COLO829 (cell line): ENCODE results near the gene DCAF4.
A peak's percentile ranks its signal among the peaks of the same experiment; 100 is the strongest.

Source experiments
- DNase-seq: peaks from one replicate; pipeline ENCODE4 v3.0.0; 2012; ENCODE audit warnings: low spot score

DCAF4 gene

DNA sequence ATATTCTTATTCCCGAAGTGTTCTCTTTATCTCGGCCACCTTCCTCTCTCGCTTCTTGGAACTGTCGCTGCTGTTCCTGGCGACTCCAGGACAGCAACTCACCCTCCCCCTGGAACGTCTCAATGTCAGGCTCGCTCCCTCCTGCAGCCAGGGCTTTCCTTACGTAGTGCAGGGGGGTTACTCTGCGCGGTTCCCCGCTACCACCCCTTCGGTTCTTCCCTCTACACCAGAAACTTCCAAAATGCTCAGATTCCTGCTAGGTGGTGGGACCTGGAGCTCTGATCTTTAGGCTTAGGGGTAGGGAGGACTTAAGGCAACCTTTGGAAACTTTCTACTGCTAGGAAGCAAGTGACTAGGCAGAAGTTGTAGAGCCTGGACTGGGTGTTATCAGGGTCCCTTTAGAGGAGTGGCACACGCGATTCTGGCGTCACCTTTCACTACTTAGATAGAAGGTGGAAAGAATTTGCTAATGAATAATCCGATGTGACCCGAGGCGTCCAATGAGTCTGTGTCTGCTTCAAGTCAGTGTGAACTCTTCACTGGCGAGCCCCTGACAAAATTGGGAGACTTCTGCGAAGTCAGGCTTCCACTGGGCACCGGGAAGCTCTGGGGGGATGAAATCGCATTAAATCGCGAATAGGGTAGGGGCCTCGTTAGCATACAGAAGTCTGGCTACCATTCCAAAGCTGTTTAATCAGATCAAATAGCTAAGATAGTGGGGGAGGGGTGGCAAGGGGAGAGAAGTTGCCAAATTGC lies 31.5 kb upstream of the DCAF4 start:
- DNase-seq = no peak

DNA sequence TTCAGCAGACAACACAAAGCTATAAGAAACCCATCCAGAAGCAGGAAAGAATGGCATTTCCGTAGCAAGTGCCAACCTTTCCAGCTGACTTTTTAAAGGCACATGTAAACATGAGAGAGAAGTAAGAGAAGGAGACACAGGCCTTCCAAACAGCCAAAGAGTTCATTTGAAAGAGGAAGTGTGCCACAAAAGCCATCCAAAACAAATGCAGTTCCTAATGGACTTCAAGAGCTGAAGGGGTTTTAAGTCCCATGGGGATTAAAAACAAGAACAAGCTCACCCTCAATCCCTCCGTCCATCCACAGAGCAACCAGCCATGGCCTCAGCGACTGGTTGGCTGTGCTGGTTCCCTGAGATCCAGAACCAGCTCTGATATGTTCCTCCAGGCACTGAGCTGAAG lies 27.8 kb upstream of the DCAF4 start:
- no peak for DNase-seq

DNA sequence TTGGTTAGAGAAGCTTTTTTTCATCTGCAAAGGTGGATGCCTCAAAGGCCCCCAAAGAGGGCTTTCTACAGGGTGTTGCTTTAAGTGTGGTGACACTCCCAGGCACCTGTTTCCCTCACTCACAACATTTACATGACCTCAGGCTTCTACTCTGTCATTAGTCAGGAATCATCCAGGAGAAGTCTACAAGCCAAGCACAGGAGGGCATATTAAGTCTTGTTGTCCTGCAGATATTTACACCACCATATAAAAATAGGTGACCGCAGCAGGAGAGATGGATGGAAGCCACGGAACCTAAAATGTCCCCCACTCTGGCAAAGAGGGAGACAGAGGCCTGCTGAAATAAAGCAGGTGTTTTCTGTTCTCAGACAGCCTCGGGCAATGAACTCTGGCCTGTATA lies 24.9 kb upstream of the DCAF4 start:
- no peak for DNase-seq

DNA sequence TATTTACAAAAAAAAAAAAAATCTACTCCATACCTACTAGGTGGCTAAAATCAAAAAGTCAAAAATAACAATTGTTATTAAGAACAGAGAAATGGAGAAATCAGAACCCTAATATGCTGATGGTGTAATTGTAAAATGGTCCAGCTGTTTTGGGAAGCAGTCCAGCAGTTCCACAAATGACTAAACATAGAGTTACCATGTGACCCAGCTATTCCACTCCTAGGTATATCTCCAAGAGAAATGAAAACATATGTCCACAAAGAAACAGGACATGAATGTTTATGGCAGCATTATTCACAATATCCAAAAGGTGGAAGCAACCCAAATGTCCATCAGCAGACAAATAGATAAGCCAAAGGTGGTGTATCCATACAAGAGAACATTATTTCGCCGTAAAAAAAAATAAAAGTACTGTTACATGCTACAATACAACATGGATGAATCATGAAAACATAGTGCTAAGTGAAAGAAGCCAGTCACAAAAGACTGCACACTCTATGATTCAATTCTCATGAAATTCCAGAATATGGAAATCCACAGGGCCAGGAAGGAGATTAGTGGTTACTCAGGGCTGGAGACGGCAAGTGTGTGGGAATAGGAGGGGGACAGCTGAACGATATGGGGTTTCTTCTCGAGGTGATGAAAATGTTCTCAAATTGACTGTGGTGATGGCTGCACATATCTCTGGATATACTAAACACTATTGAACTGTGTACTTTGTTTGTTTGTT lies 23.3 kb upstream of the DCAF4 start:
- DNase-seq = no peak

DNA sequence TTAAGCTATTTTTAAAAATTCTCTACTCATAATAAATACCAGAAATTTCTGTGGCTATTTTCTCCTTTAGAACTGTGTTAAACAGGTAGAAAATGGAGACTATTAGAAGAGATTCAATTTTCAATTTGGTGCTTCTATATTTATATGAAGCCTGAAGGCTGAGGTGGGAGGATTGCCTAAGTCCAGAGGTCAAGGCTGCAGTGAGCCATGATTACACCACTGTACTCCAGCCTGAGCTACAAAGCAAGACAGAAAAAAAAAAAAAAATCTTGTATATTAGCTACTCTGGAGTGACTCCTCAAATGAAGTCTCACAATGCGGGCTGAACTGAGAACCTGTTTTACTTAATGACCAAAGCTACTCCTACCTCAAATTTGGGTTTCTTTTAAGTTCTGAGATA lies 22.5 kb upstream of the DCAF4 start:
- DNase-seq = no peak

DNA sequence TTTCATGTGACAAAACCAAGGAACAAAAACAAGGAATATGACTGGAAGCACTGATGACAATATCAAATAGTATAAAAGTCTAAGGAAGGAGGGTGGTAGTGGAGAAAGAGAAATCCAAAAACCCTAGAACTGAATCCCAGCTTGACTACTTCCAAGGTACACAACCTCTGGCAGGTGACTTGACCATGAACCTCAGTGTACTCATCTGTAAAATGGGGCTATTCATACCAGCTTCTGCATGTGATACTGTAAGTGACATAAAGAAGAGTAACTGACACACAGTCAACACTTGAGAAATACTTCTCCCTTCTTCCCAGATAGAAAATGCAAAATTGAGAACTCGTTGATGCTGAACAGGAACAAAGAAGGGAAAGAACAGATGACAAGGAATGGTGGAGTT lies 22.0 kb upstream of the DCAF4 start:
- no peak for DNase-seq

DNA sequence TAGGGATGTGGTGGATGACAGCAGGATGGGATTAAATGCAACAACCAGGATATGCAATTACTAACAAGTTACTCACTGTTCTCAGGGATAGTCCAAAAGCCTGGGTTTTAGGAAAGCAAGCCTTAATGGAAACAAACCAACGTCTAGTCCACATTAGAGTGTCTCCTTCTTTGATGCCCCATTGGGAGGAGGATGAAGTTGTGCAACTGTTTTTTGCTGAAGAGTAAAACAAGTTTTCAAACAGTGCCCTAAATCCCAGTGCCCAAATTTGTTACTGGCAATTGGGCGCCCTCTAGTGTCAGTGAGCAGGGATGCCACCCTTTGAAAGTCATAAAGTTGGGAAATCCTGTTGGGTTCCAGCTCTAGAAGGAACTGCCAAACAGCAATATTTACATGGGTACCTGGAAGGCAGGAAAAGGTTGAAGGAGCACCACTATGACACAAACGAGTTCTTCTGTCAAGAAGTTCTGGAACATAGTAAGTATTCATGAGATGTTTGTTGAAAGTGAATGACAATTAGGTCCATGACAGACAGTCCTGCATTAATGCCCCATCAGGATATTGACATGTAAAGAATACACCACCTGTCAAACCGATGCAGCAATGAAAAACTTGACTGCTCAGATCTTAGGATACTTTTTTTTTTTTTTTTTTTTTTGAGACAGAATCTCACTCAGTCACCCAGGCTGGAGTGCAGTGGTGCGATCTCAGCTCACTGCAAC lies 21.3 kb upstream of the DCAF4 start:
- peak; percentile 58 for DNase-seq

DNA sequence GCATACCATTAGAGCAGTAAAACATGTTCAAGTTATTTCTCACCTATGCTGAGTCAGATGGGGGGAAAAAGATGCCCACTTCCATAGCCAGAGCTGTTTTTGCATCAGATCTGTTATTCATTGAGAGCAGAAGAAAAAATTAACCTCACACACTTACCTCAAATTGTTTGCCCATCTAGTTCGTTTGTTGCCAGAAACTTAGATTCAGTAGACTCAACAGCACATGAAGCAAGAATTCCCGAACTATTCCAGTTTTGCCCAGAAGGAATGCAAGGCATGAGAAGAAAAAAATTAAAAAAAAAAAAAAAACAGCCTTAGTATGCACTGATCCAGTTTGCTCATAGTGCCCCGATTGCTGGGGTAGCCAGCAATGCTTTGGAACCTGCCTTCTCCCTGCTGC lies 19.9 kb upstream of the DCAF4 start:
- DNase-seq = no peak

DNA sequence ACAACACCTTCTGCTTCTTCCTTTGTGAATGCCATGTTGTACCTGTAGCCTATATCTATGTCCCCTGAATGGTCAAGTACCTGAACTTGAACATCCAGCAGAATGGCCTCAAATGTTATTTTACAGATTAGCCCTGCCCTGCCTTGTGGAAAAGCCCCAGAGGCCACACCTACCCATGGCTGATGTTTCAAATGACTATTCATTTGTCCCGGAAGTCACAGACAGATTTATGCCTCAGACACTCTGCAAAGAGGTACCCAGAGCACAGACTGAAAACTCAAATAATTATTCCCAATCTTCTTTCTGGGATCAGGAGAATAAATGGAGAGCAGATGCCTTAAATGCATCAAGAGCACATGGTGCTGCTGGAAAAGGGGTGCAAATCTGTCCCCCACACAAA lies 19.4 kb upstream of the DCAF4 start:
- no peak for DNase-seq

DNA sequence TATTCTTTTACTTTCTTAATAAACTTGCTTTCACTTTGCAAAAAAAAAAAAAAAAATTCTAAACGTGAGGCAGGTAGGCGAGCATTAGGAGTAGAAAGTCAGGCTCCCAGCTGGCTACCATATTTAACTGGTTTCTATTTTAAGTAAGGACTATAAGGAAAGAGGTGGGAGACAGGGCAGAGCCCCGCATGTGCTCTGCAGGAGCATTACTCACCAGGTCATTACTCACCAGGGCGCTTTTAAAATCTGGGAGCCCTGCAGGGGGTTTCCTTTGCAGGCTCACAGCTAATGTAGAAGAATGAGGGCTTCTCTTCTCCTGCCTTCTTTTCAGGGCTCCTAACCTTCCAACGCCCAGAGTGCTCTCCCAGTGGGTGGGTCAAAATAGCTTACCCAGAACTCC lies 18.4 kb upstream of the DCAF4 start:
- peak; percentile 28 for DNase-seq

DNA sequence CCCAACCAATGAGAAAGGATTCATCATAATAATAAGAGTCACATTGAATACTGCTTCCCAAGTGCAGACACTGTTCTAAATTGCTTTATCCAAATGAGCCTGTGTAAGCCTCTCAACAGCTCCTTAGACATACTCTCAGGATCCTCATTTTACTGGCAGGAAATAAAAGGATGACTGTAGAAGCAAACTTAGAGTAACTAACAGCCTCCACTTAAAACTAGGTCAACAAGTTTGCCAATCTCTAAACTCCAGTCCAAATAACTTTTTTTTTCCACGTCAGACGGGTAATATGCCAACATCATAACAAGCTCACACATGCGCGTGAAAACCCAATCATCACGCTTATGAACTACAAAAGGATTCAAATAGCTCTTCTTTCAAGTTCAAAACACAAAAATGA lies 17.1 kb upstream of the DCAF4 start:
- DNase-seq = no peak

DNA sequence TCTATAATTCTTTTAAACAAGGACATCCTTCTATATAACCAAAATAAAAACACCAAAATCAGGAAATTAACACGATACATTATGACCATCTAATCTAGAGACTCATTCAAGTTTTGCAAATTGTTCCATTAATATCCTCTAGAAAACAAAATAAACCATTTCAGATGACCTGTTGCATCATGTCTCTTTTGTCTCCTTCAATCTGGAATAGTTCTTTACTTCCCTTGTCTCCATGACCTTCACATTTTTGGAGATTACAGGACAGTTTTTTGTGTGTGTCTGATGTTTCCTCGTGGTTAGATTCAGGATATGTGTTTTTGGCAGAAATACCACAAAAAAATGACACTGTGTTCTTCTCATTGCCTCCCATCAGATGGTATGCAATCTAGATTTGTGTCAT lies 12.5 kb upstream of the DCAF4 start:
- no peak for DNase-seq

DNA sequence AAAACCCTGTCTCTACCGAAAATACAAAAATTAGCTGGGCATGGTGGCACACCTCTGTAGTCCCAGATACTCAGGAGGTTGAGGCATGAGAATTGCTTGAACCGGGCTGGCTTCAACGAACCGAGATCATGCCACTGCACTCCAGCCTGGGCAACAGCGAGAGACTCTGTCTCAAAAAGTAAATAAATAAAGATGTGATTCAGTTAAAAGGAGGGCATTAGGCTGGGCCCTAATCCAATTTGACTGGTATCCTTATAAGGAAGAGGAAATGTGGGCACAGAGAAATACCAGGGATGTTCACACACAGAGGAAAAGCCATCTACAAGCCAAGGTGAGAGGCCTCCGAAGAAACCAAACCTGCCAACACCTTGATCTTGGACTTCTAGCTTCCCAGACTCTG lies 10.1 kb upstream of the DCAF4 start:
- DNase-seq = no peak

DNA sequence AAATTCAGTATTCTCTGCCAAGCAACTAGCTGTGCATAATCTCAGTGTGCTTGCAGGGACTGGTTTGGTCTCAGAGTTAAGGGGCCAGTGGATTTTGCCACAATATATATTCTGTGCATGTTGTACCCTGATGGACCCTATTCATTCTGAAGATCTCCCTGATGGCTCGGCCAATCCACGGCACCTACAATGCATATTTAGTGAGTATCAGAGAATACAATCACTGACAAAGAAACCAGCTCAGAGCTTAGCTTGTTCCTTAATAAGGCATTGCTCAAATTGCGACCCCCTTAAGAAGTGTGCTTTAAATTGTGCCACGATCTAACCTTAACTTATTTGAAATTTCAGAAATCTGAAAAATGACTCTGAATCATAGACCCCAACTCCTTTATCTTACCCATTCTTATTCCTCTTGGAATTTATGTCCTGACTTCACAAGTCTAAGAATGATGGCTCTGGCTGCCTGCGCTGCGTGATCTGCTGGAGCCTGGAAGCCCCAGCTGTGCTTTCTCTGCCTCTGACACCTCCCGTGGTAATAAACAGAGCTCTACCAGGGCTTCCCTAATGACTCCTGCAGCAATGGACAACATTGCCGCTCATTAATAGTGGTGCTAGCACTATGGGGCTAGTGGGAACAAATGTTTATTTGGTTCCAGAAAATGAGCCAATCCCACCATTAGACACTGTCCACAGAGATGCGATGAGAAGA lies 9.0 kb upstream of the DCAF4 start:
- DNase-seq = no peak

DNA sequence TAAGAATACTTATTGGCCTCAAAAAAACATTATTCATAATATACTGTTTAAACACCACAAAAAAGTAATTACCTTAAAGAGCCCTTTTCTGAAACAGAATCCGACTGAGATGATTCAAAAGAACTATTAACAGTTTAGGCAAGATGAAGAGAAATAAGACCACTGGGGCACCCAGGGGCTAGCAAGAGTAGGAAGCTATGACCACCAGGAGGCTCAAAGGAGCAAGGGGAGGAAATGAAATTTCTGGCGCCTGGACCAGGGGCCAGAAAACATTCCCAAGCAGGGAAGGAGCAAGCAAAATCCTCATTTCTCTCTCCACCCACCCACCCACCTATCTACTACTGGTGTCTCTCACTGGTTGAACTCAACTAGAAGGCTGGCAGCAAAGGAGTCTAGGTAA lies 6.3 kb upstream of the DCAF4 start:
- DNase-seq = no peak

DNA sequence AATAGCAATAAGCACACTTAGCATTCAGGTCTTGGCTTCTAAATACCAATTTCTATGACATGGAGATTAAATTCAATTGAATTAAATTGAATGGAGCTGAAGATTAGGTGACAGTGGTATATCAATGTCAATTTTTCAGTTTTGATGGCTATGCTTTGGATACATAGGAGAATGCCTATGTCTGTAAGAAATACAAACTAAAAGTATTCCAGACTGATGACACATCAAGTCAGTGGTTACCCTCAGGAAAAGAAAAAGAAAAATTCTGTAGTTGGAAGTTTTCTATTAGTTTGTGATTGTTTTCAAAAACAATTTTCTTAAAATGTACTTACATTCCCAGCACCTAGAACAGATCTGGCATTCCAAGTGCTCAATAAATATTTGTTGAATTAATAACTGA lies 4.9 kb upstream of the DCAF4 start:
- no peak for DNase-seq

DNA sequence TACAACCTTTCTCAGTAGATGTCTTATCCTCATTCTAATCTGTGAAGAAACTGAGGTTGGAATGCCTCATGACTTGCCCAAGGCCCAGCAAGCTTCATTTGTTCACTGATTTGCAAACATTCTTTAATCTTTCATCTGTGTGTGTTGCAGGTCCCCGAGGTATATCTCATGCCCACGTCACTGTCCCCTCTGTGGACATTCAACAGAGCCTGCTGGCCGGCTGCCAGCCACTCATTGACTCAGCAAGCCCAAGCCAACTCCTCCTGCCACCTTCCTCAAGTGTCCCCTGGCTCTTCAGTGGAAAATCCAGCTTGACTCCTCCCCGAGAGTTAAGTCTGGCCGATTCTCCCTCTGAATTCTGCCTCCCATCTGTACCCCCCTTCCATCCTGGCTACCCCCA lies 1.9 kb upstream of the DCAF4 start:
- no peak for DNase-seq

DNA sequence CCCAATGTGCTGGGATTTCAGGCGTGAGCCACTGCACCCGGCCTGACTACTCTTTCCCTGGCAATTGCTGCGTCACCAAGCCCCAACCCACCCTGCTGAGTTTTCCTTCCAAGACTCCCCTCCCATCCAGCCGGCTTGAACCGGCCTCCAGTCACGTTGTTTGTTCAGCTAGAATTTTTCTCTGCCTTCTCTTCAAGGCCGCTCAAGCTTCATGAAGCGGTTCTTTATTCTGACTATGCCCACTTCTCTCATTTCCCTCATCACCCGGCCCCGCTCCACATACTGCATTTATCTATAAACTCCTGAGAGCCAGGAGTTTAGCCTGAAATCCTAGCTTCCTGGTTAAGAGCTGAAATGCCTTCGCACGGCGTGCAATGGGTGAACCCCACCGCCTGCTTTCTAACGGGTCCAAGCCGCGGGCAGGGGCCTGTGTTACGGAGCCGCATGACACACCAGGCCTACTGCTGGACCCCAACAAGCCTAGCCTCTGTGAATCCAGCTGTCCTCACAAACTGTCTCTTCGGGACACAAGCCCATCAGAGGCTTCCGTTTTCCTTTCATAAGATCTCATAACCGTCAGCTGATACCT lies 999 bp upstream of the DCAF4 start:
- DNase-seq = no peak

DNA sequence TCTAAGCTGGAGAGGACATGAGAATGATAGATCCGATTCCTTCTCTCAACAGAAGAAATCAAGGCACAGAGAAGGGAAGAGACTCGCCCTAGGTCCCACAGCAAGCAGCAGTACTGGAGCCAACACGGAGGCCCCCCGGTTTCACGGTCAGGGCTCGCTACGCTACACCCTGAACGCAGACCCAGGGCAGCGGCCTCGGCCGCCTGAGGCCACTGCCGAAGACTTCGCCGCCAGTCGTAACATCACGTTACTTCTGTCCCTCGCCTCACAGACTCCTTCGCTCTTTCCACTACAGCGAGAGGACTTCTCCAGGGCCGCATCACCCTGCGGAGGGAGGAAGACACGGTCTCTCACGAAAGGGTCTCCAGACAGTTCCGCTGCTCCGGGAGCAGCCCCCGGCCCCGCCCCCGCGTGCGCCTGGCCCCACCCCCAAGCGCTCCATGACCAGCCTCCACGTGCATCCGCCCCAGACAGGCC lies 411 bp upstream of the DCAF4 start:
- DNase-seq = no peak

DNA sequence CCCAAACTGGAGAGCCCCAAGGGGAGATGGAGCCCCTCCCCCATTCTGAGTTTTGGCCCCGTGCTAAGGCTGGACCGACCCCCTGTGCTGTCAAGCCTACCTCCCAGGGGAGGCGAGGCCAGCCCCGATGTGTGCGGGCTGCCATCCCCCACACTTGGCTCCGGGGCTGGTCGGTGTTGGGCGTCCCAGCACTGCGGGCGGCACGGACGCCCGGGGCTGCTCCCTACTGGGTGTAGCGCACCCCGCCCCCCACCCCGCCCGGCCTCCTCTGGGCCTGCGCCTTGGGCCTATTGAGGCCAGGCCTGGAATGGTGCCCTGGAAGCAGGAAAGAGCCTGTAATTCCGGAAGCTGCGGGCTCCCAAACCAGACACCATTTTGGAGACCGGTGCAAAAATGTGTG lies 2.6 kb downstream of the DCAF4 start:
- no peak for DNase-seq

DNA sequence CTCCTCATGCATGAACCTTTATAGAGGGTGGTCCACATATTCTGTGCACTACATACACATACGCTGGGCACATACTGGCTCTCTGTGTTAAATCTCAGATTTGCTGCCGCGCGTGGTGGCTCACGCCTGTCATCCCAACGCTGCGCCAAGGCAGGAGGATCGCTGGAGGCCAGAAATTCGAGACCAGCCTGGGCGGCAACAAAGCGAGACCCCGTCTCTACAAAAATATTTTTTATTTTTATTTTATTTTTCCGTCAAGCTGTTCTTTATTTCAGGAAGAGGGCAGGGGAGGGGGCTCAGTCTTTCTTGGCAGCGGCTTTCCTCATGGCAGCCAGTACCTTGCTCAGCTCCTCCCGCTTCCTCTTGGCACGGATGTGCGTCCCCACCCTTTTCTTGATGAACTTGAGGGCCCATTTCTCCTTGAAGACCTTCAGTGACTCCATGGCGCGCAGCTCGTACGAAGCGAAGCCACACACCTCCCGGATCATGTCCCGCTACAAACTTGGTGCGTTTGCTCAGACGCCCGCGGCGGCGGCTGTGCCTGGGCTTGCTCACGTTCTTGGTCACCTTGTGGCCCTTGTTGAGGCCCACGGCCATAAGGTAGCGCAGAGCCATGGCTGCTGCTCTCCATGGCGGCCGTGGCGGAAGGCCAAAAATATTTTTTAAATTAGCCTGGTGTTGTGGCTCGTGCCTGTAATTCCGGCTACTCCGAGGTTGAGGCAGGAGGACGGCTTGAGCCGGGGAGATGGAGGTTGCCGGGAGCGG lies 3.2 kb downstream of the DCAF4 start:
- DNase-seq = no peak
